RWPE1 (cell line): ENCODE measurements around the gene FSTL4.
A peak's percentile ranks its signal among the peaks of the same experiment; 100 is the strongest.

ENCODE experiments used
- CTCF ChIA-PET: fragments of 350-600 bp; sonication (Branson Sonifier 250); formaldehyde crosslinking; extraction: SDS; loops from one replicate; lab custom pipeline; 2021; lab: Yijun Ruan, JAX
- POLR2A ChIA-PET: fragments of 400-600 bp; formaldehyde crosslinking; extraction: SDS; loops from one replicate; lab custom pipeline; 2020; ENCODE audit warnings: antibody characterized with exemption; ENCODE audit not compliant: low non-redundant PET; lab: Yijun Ruan, JAX
- DNase-seq: peaks from one replicate; pipeline ENCODE4 v3.0.0; 2012; ENCODE audit warnings: low spot score
- H3K27ac ChIP-seq: fragments of 450-650 bp; 2 replicates; pipeline ENCODE4 v1.5.1; 2017
- CTCF ChIP-seq: fragments of 450-650 bp; conservative IDR thresholded peaks from 2 replicates; pipeline ENCODE4 v1.5.1; 2017; ENCODE audit warnings: low read depth, mild to moderate bottlenecking

Gene FSTL4

GRCh38 chr5:133245191-133246052 lies 366.9 kb downstream of the FSTL4 start:
- ChIA-PET CTCF (interaction anchor here (0.6 kb wide), 1 partner anchor 692 kb away, joined by 6 read pairs; no protein-coding TSS in a partner anchor), POLR2A (no interaction called here)
- peak; percentile 98 for DNase-seq
- no peak for TF ChIP-seq CTCF
- H3K27ac ChIP-seq: peak overlapping the region; percentile 91

GRCh38 chr5:133244242-133244641 lies 368.1 kb downstream of the FSTL4 start:
- CTCF ChIA-PET: no interaction called here

GRCh38 chr5:133243196-133243595 lies 369.1 kb downstream of the FSTL4 start:
- no peak for TF ChIP-seq CTCF
- POLR2A ChIA-PET: no interaction called here

More at GRCh38 chr5:133244242-133244641, 368.1 kb downstream of the FSTL4 start:
- POLR2A ChIA-PET: no interaction called here
- peak overlapping the region; percentile 91 for H3K27ac ChIP-seq
- no peak for DNase-seq
- TF ChIP-seq CTCF: no peak

GRCh38 chr5:133242221-133242835 lies 370.0 kb downstream of the FSTL4 start:
- POLR2A ChIA-PET: no interaction called here
- H3K27ac ChIP-seq: peak overlapping the region; percentile 33
- no peak for DNase-seq
- TF ChIP-seq CTCF: no peak
- CTCF ChIA-PET: no interaction called here

More at GRCh38 chr5:133243196-133243595, 369.1 kb downstream of the FSTL4 start:
- peak overlapping the region; percentile 91 for H3K27ac ChIP-seq
- no peak for DNase-seq
- CTCF ChIA-PET: interaction anchor here (0.6 kb wide), 1 partner anchor 807 kb away, joined by 3 read pairs; no protein-coding TSS in a partner anchor

DNA sequence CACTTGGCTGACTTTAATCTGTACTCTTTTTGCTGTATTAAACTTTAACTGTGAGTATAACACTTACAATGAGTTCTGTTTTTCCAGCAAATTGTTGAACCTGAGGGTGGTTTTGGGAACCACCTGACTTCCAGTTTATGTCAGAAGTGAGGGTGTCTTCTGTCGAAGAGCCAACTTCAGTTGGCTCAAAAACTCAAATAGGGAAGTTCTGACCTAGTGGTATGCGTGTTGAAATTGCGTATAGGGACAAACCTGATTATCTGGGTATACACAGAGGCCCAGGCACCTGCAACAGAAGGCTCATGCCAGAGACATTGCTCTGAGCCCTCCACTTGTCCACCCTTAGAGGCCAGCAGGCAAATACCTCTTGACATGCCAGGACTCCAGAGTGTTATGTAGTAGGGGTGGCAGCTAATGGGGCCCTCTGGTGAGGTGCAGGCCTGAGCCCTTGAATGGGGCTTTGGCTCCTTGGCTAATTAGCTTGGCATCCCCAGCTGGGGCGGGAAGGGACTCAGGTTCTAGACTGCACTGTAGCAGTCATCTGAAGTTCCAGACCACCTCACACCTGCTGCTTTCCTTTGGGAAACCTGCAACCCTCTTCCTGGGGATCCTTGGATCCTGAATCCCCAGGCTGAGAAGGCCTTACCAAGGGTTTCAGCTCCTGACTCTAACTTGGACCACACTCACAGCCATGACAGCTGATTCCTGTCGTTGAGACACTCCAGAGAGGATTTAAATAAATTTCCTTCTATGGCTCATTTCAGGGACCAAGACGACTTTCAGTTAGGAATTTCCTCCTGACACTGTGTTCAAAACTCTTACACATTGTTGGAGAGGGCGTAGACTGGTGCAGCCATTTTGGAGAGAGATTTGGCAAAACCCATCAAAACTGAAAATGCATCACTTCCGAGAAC lies 370.9 kb downstream of the FSTL4 start:
- peak overlapping the region; percentile 88 for H3K27ac ChIP-seq
- CTCF ChIA-PET: interaction anchor here (0.6 to 2.0 kb wide), 2 partner anchors 14 to 127 kb away, joined by 3 to 4 read pairs; no protein-coding TSS in a partner anchor
- POLR2A ChIA-PET: no interaction called here
- DNase-seq: no peak
- no peak for TF ChIP-seq CTCF
